NCI-H345 treated with DMSO at 0.1 percent for 48 hours (cell line): ENCODE results near the gene SF3A1.
A peak's percentile ranks its signal among the peaks of the same experiment; 100 is the strongest.

Source experiments
- DNase-seq: peaks from one replicate; lab custom pipeline; 2025; ENCODE audit not compliant: unreplicated experiment; lab: John Stamatoyannopoulos, UW

The SF3A1 gene

DNA sequence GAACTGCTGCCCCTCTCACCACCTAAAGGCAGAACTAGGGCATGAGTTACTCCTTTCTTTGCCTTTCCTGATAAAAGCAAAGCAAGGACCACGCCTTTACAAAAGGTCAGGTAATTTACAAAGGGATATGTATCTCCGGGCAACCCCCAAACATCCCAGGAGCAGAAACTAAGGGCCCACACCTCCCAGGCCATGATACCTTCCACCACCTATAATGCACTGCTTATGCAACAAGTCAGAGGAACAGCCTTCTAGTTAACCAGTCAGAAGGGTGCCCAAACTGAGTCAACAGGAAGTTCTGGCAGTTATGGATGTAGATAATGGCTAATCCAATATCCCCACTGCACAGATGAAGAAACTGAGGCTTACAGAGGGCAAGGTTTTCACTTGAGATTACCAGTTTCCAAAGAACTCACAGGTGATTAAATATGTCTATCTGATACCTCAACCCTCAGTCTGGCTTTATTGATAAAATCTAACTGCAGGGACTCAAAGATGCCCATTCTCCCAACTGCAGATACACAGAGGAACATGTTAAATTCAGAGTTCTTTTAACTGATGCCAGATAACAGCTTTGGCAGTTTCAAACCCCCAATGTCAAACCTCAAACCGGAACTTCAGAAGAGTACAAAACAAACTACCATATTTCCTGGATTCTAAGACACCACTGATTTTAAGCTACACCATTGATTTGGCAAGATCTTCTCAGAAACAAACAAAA is 50.6 kb downstream of the SF3A1 start:
- DNase-seq, result no peak

DNA sequence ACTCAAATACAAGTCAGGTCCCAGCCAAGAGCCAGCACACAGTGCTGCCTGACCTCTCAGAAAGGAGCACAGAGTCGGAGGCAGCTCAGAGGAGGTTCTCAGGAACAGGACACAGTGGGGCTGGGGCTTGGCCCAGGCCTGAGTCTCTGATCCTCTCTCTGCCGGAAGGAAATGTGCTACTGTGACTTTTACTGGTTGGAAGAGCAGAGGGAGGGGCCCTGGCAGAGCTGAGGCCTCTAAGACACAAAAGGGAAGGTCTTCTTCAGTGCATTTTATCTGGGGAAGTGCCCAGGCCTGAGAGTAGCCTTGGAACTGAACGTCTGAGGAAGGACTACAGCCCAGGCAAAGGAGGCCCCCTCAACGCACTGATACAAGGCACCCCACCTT is 51.2 kb downstream of the SF3A1 start:
- DNase-seq, result no peak

DNA sequence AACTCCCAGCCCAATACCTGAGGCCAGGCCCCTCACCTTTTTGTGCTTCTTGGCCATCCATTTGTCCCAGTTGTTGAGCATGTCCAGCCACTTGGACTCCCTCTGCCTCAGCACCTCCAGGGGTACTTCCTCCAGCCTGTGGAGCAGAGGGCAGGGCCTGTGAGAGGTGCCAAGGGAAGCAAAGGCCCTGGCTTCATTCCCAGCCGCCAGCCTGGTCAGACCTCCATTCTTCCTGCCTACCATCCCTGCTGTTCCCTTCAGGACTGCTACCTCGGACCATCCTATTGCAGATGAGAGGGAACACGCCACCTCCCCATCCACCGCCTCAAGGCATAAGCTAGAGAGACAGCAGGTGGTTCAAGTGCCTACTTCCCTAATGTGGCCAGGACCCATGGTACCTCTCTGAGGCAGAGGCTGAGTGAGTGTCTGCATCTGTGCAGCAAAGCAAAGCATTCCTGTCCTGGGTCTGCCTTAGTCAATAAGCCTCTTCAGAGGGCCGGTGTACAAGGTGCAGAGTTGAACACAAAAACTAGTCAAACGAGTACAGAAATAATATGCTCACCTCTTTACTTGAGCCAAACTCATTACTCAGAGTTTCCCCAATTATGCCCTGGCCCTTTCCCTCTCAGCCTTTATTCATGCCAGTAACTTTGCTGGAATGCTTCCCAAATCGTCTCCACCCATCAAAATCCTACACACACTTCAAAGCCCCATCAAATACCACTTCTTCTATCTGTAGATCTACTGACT is 52.0 kb downstream of the SF3A1 start:
- no peak for DNase-seq

DNA sequence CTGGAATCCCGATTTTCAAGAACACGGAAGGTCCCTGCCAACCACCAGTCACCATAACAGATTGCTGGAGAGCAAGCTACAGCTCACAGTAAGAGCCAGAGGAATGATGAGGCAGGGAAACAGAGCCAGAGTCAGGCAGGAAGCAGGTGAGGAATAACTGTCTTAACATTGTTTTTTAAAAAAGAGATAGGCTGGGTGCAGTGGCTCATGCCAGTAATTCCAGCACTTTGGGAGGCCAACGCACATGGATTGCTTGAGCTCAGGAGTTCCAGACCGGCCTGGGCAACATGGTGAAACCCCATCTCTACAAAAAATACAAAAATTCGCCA is 53.9 kb downstream of the SF3A1 start:
- no peak for DNase-seq

DNA sequence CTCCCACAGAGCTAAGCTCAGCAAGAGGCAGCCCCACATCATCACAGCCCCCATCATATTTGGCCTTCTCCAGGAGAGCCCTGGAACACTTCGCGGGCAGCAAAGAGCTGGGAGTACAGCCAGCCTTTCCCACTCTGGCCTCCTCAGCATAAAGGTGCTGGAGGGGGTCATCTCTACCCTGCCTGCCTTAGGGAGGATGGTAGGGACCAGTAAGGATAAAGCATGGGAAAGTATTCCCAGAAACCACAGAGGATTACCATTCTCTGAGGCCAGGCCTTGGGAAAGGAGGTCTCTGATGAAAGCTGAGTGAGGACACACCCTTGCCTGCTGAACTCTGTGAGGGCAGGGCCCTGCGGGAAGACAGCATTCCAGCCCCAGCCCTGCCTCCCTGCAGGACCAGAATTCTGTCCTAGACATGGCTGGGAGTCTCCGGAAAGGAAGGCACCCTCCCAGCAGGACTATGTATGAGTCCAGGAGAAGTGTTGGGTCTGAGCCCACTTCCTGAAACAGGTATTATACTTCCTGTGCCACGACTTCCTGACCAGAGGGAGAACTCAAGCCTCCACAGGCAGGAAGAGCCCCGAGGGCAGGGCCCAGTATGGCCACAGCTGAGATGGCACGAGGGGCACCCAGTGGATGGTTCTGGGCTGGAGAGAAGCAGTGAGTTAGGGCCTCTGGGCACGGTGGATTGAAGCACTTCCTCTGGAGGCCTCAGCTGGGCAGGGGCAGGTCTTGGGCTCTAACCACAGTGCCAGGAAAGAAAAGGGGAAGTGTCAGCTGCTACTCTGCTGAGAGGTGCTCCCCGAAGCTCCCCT is 54.5 kb downstream of the SF3A1 start:
- no peak for DNase-seq

DNA sequence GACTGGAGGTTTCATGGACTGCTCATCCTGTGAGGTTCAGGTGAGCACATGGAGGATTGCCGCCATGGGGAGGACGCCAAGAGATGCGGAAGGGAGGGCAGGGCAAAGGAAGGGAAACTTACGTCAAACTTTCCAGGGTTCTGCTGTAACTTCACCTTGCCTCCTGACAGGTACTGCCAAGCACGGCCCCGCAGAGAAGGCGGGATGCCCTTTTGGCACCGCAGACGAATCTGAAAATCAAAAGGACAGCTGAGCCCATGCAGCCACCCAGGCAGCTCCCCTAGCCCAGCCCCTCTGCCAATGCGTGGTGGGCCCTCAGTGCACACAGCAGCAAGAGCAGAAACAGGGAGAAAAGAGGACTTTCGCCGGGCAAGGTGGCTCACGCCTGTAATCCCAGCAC is 57.4 kb downstream of the SF3A1 start:
- DNase-seq, result no peak

DNA sequence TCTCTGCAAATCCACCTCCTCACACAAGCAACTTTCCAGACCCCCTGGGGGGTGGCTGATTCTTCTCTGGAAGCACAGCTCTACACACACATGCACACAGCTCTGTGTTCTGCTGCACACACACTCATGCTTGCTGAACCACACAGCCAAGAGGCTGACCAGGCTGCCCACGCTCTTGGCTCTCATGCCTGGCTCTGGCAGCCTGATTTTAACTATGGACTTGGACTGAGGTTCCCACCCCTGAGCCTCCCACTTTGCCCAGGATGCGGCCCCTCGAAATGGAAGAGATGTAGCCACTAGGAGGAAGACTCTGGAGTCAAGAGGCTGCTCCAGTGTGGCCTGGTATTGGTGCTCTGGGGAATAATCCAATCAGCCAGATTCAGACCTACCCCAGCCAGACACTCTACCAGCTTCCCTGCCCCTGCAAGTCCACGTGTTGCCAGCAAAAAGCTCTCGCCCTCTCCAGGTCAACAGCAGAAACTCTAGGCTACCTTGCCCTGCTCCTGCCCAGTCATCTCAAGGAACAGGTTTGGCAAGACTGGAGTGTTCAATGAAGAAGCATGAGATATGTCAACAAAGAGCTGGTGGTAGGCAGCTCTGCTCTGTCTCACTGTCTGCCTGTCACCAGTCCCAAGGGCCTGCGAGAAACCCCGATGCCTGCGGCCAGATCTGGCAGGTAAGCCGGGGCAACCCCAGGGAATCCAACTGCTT is 58.5 kb downstream of the SF3A1 start:
- DNase-seq, result no peak

DNA sequence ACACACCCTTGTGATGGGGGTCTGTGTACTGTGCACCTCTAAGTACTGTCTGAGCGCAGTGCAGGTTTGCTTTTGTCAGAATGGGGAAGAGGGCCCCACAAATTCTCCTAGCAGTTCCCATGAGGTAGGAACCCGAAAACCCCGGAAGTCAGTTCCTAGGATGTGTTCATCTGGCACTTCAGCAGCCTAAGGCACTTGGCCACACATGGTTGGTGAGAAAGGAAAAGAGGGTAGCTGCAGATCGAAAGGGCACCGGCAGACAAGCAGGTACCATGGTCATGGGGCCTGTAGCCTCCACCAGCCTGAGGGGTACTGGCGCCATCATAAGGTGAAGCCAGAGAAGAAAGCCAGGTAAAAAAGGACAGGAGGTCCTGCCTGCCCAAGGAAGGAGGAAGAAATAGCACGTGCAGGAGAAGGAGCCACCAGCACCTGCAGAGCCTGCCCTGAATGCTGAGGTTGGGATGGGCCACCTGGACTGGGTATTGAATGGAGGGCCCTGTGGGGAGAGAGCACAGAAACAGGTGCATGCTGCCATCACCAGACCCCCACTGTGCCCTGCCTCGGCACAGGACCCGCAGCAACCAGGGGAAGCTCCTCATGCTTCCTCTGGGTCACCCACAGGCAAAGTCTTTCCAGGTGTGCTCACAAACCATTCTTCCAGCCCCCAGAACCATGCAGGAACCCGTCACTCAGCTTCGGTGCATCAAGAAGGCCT is 59.3 kb downstream of the SF3A1 start:
- no peak for DNase-seq

DNA sequence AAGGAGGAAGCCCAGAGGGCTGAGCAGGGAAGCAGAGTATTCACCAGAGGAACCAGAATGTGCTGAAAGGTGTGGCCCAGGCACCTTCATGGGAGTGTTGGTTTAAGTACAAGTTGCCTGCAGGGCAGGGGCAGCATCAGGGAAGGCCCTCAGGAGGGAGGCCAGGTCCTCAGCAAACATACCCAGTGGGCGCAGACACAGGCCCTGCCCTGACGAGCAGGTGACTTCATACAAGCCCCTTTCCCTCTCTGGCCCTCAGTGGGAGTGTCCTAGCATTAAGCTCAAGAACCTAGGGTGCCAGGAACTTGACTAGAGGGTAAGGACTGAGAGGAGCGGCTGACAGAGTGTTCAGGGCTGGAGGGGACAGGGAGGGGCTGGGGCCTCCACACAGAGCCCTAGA is 59.9 kb downstream of the SF3A1 start:
- no peak for DNase-seq

DNA sequence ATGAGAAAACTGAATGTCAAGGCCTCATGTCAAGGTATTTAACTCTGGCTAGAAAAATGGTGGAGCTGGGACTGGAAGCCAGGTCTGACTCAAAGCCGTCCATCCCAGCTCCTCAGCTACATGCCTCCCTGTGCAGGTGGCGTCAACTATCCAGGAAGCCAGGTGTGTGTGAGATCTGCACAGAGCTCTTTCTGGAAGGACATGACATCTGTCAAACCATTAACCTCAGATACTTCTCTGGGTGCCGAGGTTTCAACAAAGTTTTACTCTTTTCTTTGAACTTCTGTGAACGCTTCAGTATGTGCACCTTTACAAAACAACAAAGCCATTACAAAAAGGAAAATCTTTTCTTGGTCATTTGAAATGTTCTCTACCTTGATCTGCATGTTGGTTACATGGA is 60.4 kb downstream of the SF3A1 start:
- no peak for DNase-seq

DNA sequence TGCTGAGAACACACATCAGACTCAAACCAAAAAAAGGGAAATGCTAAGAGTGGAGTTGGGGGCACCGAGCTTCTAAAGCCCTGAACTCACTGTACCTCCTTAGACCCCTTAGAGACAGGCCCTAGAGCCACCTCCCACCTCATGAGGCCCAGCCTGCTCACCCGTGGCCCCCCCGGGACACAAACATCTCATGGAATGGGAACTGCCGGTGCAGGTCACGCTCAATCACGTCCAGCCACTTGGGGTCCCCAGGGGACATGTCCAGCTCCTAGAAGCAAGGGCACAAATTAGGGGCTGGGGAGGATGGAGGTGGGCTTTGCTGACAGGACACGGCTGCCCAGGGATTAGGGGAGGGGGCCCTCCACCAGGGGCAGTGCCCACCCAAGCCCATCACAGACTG is 61.1 kb downstream of the SF3A1 start:
- DNase-seq, result no peak

DNA sequence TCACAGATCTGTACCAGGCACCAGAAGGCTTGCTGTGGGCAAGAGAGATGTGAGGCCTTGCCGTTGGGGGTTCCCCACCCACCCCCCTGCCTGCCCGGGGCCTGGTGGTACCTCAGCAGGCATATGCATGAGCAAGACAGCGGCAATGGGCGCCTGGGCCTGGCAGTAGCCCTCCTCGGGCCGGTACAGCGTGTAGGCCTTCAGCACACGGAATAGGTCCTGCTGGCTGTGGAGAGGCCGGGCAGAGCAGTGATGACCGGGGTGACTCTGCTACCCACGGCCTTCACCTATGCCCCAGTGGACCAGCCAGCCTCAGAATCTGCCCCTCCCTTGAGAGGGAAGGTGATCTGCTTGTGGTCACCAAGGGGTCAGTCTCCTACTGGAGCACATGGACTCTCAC is 61.9 kb downstream of the SF3A1 start:
- DNase-seq, result no peak

DNA sequence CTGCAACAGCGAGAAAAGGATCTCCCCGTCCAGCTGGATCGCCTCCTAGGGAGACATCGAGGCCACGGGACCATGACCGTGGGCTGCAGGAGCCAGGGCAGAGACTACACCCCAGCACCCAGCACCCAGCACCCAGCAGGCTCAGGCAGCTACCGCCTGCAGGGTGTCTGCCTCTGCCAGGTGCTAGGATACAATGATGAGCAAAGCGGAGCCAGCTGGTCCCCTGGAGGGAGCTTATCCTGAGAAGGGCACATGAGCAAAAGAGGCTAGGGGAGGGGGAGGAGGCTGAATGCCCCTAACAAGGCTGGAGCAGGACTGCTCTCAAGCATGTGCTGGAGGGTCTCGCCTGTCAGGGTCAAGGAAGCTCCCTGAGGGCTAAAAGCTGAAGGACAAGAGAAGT is 62.6 kb downstream of the SF3A1 start:
- peak; percentile 38 for DNase-seq

DNA sequence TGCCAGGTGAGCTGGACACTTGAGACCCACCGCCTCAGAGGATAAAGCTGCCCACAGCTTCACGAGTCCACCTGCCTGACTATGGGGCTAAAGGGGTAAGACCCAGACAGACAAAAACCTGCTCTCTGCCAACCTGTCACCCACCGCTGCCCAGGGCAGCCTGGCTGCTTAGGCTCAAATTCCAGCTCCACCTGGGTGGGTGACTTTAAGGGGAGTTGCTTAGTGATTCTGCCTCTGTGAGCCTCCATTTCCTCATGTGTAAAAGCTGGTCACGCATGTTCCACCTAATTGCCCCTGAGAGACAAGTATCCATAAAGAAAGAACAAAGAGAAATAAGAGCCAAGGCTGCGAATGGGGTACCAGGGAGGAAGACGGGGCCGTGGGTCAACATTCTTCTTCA is 63.7 kb downstream of the SF3A1 start:
- no peak for DNase-seq

DNA sequence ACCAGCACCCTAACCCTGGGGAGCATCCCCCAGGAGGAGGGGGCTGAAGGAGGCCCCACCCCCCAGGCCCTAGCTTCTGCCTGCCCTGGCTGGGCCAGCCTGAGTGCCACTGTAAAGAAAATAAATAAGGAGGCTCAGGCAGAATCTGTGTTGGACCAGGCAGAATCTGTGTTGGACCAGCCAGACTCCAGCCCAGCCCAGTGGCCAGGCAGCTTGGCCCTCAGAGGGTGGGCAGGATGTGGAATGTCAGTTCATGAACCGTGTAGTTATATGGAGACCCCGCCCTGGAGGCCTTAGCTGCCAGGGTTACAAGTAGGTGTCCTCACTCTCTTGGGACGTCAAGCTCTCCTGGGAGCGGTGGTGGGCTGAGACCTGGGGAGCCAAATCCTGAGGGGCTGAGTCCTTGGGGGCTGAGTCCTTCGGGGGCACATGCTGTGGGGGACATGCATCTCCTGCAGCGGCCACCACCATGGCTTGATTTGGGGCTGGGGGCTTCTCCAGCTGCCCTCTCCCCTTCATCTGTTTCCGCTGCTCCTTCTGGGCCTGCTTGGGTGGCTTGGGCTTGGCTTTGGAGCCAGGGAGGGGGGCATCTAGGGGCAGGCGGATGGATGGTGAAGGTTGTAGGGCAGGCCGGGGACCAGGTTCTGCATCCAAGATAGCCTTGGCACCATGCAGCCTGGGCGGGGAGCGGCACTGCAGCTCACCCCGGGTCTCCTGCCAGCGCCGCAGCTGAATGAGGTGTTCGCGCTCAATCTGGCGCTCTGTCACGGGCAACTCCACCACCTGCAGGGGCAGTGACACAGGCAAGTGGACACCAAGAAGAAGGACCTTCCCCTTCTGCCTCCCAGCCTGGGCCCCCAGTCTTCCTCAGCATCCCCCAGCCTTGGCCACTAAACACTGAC is 64.4 kb downstream of the SF3A1 start:
- no peak for DNase-seq

DNA sequence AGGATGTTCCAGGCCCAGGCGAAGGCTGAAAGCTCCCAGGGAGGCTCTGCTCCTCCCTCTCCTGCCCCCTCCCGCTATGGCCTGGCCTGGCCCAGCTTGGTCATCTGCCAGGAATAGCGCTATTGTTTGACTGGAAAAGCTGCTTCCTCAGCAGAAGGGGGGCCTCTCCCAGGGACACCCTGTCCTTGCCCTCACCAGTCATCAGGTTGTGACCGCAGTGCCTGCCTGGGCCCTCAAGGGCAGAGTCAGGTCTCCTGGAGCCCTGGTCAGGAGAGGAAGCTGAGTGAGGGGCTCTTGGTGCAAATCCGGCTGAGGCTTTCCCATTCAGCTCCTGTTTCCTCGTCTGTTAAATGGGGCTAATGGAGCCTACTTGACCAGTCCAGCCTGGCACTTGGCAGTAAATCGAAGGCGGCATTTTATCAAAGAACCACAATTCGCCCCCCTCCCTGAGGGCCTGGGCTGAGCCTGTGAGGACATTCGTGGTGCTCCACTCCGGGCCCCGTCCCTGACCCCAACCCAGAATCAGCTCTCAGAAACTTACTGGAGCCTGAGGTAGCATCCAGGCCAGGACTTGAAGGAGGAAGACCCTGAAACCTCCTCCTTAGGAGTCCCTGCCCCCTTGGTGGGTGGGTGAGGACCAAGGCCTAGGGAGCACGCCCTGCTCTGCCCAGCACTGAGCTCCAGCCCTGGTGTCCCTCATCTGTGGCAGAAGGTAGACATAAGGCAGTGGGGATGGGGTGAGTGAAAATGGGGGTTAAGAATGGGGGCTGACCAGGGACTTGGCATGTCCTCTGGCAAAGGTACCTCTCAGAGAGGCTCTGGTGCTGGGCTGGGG is 65.4 kb downstream of the SF3A1 start:
- DNase-seq, result no peak

DNA sequence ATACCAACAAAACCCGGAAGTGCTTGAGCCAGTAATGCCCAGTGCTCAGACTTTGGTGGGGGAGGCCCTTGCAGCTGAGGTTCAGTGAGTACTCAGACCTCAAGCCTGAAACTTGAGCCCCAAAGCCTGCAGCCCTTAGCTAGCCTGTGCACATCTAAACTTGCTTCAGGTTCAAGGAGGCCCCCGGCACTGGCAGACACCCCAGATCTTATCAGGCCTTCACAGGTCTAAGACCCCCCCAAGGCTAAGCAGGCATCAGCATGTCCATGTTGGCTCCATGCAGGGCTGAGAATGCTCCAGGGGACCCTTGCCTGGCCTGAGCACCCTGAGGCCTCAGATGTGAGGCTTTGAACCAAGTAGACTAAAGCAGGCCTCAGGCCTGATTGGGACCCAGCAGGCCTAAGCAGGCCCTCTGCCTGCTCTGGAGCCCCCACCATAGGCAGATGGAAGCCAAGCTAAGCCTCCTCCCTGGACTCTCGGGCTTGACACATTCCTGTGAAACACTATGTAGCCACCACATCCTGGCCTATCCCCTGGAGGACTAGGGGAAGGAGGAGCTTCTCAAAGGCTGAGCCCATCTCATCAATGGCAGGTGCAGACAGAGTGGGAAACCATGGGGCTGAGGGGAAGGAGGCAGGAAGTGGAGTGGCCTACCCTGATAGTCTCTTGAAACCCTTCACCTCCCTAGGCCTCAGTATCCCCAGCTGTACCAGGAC is 66.2 kb downstream of the SF3A1 start:
- peak; percentile 14 for DNase-seq

DNA sequence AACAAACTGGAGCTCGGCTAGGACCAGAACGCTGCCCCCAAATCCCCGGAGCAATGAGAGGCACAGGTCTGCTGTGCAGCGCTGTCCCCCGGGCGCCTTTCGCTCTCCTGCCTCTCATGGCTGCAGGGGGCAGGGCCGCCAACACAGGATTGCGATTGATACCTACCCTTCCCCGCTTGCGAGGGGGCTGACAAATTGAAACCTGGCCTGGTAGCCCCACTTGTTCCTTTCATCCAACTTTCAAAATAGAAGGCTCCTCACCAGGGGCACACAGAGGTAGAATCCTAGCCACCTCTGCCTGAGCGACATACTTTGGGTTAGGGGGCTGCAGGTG is 66.7 kb downstream of the SF3A1 start:
- no peak for DNase-seq
